Measurements from ENCODE around the gene ZFAND5. TPM values are rescaled to one million over a fixed set of nuclear protein-coding genes. Genes with fewer than 3 reads are reported as not detected.
A peak's percentile ranks its signal among the peaks of the same experiment; 100 is the strongest.

The ZFAND5 gene
- polyA plus RNA-seq, 3 donors: 199 to 702 (median 237) TPM

DNA sequence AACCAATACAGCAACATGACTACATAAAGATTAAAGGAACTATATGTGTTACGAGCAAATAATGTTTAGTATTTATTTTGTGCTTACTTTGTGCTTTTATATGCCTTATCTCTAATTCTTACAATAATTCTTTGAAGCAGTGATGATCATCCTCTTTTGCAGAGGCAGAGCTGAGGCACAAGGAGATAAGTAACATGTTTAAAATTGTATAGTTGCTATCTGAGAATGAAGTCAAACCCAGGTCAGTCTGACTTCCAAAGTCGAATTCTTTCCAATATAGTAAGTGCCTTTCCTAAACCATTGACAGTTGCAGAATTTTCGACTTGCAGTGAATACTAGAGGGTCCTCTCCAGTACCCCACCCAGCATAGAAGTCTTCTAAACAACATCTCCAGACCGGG, 12.0 kb upstream of the ZFAND5 start:
- no peaks in the 10 kb centered on the region for H3K4me1 ChIP-seq (ENCODE audit: control insufficient read depth in 1 of 2, insufficient read depth in 2 of 2, low read length in 2 of 2)
- H3K4me2 ChIP-seq (replicated peaks; ENCODE audit: extremely low read depth, low read length, poor library complexity, severe bottlenecking): no peak overlapping the region
- no peak overlapping the region for H3K27ac ChIP-seq (ENCODE audit: low read depth in 1 of 2, low read length in 2 of 2)
- TF ChIP-seq, protein P1, sequence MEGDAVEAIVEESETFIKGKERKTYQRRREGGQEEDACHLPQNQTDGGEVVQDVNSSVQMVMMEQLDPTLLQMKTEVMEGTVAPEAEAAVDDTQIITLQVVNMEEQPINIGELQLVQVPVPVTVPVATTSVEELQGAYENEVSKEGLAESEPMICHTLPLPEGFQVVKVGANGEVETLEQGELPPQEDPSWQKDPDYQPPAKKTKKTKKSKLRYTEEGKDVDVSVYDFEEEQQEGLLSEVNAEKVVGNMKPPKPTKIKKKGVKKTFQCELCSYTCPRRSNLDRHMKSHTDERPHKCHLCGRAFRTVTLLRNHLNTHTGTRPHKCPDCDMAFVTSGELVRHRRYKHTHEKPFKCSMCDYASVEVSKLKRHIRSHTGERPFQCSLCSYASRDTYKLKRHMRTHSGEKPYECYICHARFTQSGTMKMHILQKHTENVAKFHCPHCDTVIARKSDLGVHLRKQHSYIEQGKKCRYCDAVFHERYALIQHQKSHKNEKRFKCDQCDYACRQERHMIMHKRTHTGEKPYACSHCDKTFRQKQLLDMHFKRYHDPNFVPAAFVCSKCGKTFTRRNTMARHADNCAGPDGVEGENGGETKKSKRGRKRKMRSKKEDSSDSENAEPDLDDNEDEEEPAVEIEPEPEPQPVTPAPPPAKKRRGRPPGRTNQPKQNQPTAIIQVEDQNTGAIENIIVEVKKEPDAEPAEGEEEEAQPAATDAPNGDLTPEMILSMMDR (IDR thresholded peaks at IDR 0.05): no peak
- H3K9me3 Mint-ChIP-seq: no peaks in the 10 kb centered on the region
- H4K20me1 ChIP-seq (ENCODE audit: insufficient read depth, low read length): no peaks in the 10 kb centered on the region
- H3K36me3 Mint-ChIP-seq: no peaks in the 10 kb centered on the region
- peaks cover 3% of the 10 kb centered on the region for H3K4me1 Mint-ChIP-seq
- H3K4me3 Mint-ChIP-seq: no peak overlapping the region
- WGBS (ENCODE audit: insufficient coverage): no CpG with 5 or more reads among the region's 4 CpGs
- no peaks in the 10 kb centered on the region for H3K36me3 ChIP-seq (replicated peaks in 1 of 2; ENCODE audit: control insufficient read depth in 1 of 2, insufficient read depth in 2 of 2, low read length in 2 of 2)
- H3K9me3 ChIP-seq (replicated peaks in 1 of 2; ENCODE audit: control insufficient read depth in 1 of 2, insufficient read depth in 1 of 2, low read length in 2 of 2): no peaks in the 10 kb centered on the region
- no peak overlapping the region for H3K9ac ChIP-seq (ENCODE audit: insufficient read depth, low read length, poor library complexity, severe bottlenecking)
- intact Hi-C loops (cut with micrococcal nuclease): no loop called here
- no peak overlapping the region for H3K27ac Mint-ChIP-seq
- no peak overlapping the region for H2AFZ ChIP-seq (ENCODE audit: insufficient read depth, low read depth, low read length, poor library complexity, severe bottlenecking)
- peaks cover 0 to 4% (median 4%) of the 10 kb centered on the region in 3 donors for H3K27me3 Mint-ChIP-seq (ENCODE audit: low read depth in 3 of 3)
- H3K79me2 ChIP-seq (ENCODE audit: insufficient read depth, low read length): no peaks in the 10 kb centered on the region
- H3K4me3 ChIP-seq (replicated peaks in 1 of 3; ENCODE audit: low read depth in 2 of 3, low read length in 3 of 3): no peak overlapping the region
- DNase-seq: no peak
- H3K27me3 ChIP-seq (ENCODE audit: control insufficient read depth in 2 of 2, insufficient read depth in 2 of 2, low read length in 2 of 2): no peaks in the 10 kb centered on the region

DNA sequence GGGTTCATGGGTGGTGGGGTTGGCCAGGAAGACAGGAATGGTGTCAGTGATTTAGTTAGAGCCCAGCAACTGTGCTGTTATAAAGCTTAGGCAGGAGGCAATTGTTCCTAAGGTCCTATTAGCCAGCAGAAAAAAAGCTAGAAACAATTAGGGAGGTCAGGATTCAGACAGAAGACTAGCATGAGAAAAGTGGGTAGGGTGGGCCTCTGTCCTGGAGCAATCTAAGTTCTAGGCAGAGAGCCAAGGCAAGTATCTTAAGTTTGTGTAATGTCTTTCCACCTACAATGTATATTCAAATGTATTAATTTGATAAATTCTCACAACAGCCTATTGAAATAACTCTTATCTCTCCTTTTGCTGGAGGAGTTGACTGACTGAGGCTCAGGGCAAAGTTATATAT, 6.1 kb upstream of the ZFAND5 start:
- H3K4me3 Mint-ChIP-seq: no peak overlapping the region
- TF ChIP-seq, protein P1 (IDR thresholded peaks at IDR 0.05): no peak
- no peak overlapping the region for H3K4me2 ChIP-seq (replicated peaks; ENCODE audit: extremely low read depth, low read length, poor library complexity, severe bottlenecking)
- DNase-seq: no peak
- H3K9ac ChIP-seq (ENCODE audit: insufficient read depth, low read length, poor library complexity, severe bottlenecking): no peak overlapping the region
- H3K36me3 ChIP-seq (replicated peaks in 1 of 2; ENCODE audit: control insufficient read depth in 1 of 2, insufficient read depth in 2 of 2, low read length in 2 of 2): no peaks in the 10 kb centered on the region
- H2AFZ ChIP-seq (ENCODE audit: insufficient read depth, low read depth, low read length, poor library complexity, severe bottlenecking): peak overlapping the region; percentile 43
- no peaks in the 10 kb centered on the region for H3K9me3 ChIP-seq (replicated peaks in 1 of 2; ENCODE audit: control insufficient read depth in 1 of 2, insufficient read depth in 1 of 2, low read length in 2 of 2)
- no peaks in the 10 kb centered on the region for H3K79me2 ChIP-seq (ENCODE audit: insufficient read depth, low read length)
- no peaks in the 10 kb centered on the region for H3K27me3 ChIP-seq (ENCODE audit: control insufficient read depth in 2 of 2, insufficient read depth in 2 of 2, low read length in 2 of 2)
- H3K4me1 ChIP-seq (ENCODE audit: control insufficient read depth in 1 of 2, insufficient read depth in 2 of 2, low read length in 2 of 2): peaks cover 13 to 16% of the 10 kb centered on the region in 2 donors
- no peaks in the 10 kb centered on the region for H3K36me3 Mint-ChIP-seq
- no peaks in the 10 kb centered on the region for H4K20me1 ChIP-seq (ENCODE audit: insufficient read depth, low read length)
- no peak overlapping the region for H3K4me3 ChIP-seq (replicated peaks in 1 of 3; ENCODE audit: low read depth in 2 of 3, low read length in 3 of 3)
- no peaks in the 10 kb centered on the region for H3K9me3 Mint-ChIP-seq
- H3K27ac ChIP-seq (ENCODE audit: low read depth in 1 of 2, low read length in 2 of 2): peak overlapping the region in 1 of 2 donors; percentile 18
- peaks cover 0 to 4% (median 3%) of the 10 kb centered on the region in 3 donors for H3K27me3 Mint-ChIP-seq (ENCODE audit: low read depth in 3 of 3)
- intact Hi-C loops (cut with micrococcal nuclease): no loop called here
- H3K4me1 Mint-ChIP-seq: peaks cover 14% of the 10 kb centered on the region
- peak overlapping the region in 4 of 7 donors; percentile 8 to 78 (median 67) for H3K27ac Mint-ChIP-seq

Data from CD14-positive monocyte (primary cell).